Central memory CD4-positive, alpha-beta T cell (primary cell): ENCODE measurements around the gene RCC2.
A peak's percentile ranks its signal among the peaks of the same experiment; 100 is the strongest.
"Not testable (repeated sequence)": the region's sequence is repeated elsewhere in the genome, so short reads cannot be mapped to it uniquely, and the experiment has no call there.

ENCODE experiments used
- DNase-seq: peaks from one replicate; pipeline ENCODE4 v3.0.0; 2022
- total RNA-seq, 3 experiments: gene quantifications; one replicate each; lab custom pipeline; 2026; lab: John Stamatoyannopoulos, UW

RCC2 gene
- 81.2 to 260 (median 131) reads per million in 3 experiments for total RNA-seq

GRCh38 chr1:17439250-17440073 is at the start of gene RCC2:
Gene RCC2, minus strand, starts transcription at chr1:17439677. Its CDS starts 1,163 bp downstream, at chr1:17438514.
- peak; percentile 67 for DNase-seq

- no peak for DNase-seq
These were observed 46.8 kb upstream of the RCC2 start for GRCh38 chr1:17486242-17486641.

- no peak for DNase-seq
These were observed 45.8 kb upstream of the RCC2 start for GRCh38 chr1:17485281-17485680.

GRCh38 chr1:17481981-17482380 is 42.5 kb upstream of the RCC2 start:
- not testable (repeated sequence) for DNase-seq

- no peak for DNase-seq
These were observed 41.4 kb upstream of the RCC2 start for GRCh38 chr1:17480846-17481245.

- DNase-seq = no peak
These were observed 36.3 kb upstream of the RCC2 start for GRCh38 chr1:17475752-17476151.

- not testable (repeated sequence) for DNase-seq
These were observed 35.5 kb upstream of the RCC2 start for GRCh38 chr1:17474836-17475555.

GRCh38 chr1:17472814-17473213 is 33.3 kb upstream of the RCC2 start:
- DNase-seq = no peak

- no peak for DNase-seq
These were observed 31.9 kb upstream of the RCC2 start for GRCh38 chr1:17471393-17471792.

GRCh38 chr1:17470021-17470799 is 30.7 kb upstream of the RCC2 start:
- no peak for DNase-seq

GRCh38 chr1:17468357-17469265 is 29.1 kb upstream of the RCC2 start:
- not testable (repeated sequence) for DNase-seq

- DNase-seq = no peak
These were observed 26.9 kb upstream of the RCC2 start for GRCh38 chr1:17466359-17466758.

- DNase-seq = no peak
These were observed 25.8 kb upstream of the RCC2 start for GRCh38 chr1:17465228-17465627.

GRCh38 chr1:17463991-17464390 is 24.5 kb upstream of the RCC2 start:
- DNase-seq = no peak

- DNase-seq = no peak
These were observed 23.2 kb upstream of the RCC2 start for GRCh38 chr1:17462669-17463068.

GRCh38 chr1:17460219-17460618 is 20.7 kb upstream of the RCC2 start:
- DNase-seq = no peak

GRCh38 chr1:17458794-17459193 is 19.3 kb upstream of the RCC2 start:
- DNase-seq = no peak

GRCh38 chr1:17452686-17453085 is 13.2 kb upstream of the RCC2 start:
- DNase-seq = no peak

- DNase-seq = not testable (repeated sequence)
These were observed 12.7 kb upstream of the RCC2 start for GRCh38 chr1:17452203-17452602.

- DNase-seq = no peak
These were observed 12.3 kb upstream of the RCC2 start for GRCh38 chr1:17451731-17452130.

- DNase-seq = no peak
These were observed 8.1 kb upstream of the RCC2 start for GRCh38 chr1:17447501-17447992.

GRCh38 chr1:17442841-17443240 is 3.4 kb upstream of the RCC2 start:
- DNase-seq = no peak
